Measurements from ENCODE around the gene LHX4.

The LHX4 gene

GRCh38 chr1:180235077-180235501 is 5.0 kb downstream of the LHX4 start:
- peak overlapping the region; percentile 10; the same call in 1 of the 2 replicates for H3K4me3 ChIP-seq (ENCODE audit: low read length)
- no peak overlapping the region for H3K27ac ChIP-seq (ENCODE audit: low read length)
- peaks cover 8% of the 10 kb centered on the region for H3K4me1 ChIP-seq (ENCODE audit: control insufficient read depth, insufficient read depth, low read length)
- H3K9me3 ChIP-seq (ENCODE audit: control insufficient read depth, insufficient read depth, low read length): no peaks in the 10 kb centered on the region
- no peaks in the 10 kb centered on the region for H3K36me3 ChIP-seq (ENCODE audit: control insufficient read depth, insufficient read depth, low read length)
- WGBS (ENCODE audit: insufficient coverage, insufficient read length): no CpG with 5 or more reads among the region's 30 CpGs
- DNase-seq (ENCODE audit: low read depth, low spot score): no peak
- H3K27me3 ChIP-seq (ENCODE audit: control insufficient read depth, insufficient read depth, low read length): peaks cover 60% of the 10 kb centered on the region

DNA sequence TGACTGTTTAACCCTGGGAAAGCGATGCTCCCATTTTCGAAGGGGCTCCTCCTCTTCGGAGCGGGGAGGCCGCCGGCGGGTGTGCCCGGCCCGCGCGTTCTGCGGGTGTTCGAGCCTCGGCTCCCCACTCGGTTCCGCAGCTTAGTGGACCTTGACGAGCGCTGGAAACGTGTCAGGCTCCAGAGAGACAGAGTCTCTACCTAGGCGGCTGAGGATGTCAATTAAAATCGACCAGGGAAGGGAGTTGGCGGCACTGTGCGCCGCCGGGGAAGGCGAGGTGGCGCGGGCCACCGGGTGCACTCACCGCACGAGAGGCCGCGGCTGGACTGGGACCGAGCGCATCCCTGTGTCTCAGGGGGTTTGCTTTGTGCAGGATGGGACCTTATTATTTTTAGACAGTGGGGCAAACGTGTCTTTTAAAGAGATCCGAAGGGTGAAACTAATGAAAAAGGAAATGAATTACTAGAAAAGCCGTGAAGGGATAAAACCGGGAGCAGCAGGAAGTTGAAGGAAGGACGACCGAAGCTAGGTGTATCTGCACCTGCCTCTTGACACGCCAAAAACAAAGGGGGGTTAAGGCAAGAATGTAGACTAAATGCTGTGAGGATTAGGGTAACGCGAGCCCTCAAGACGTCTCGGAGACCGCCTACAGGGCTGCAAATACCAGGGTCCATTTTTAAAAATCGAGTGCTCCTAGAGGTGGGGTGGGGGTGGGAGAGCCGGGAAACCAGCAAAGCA is 5.6 kb downstream of the LHX4 start:
- no peaks in the 10 kb centered on the region for H3K36me3 ChIP-seq (ENCODE audit: control insufficient read depth, insufficient read depth, low read length)
- H3K4me1 ChIP-seq (ENCODE audit: control insufficient read depth, insufficient read depth, low read length): peaks cover 8% of the 10 kb centered on the region
- no CpG with 5 or more reads among the region's 49 CpGs for WGBS (ENCODE audit: insufficient coverage, insufficient read length)
- no peak for DNase-seq (ENCODE audit: low read depth, low spot score)
- H3K4me3 ChIP-seq (ENCODE audit: low read length): peak overlapping the region; percentile 10; the same call in 1 of the 2 replicates
- H3K9me3 ChIP-seq (ENCODE audit: control insufficient read depth, insufficient read depth, low read length): no peaks in the 10 kb centered on the region
- H3K27ac ChIP-seq (ENCODE audit: low read length): no peak overlapping the region
- H3K27me3 ChIP-seq (ENCODE audit: control insufficient read depth, insufficient read depth, low read length): peaks cover 60% of the 10 kb centered on the region

DNA sequence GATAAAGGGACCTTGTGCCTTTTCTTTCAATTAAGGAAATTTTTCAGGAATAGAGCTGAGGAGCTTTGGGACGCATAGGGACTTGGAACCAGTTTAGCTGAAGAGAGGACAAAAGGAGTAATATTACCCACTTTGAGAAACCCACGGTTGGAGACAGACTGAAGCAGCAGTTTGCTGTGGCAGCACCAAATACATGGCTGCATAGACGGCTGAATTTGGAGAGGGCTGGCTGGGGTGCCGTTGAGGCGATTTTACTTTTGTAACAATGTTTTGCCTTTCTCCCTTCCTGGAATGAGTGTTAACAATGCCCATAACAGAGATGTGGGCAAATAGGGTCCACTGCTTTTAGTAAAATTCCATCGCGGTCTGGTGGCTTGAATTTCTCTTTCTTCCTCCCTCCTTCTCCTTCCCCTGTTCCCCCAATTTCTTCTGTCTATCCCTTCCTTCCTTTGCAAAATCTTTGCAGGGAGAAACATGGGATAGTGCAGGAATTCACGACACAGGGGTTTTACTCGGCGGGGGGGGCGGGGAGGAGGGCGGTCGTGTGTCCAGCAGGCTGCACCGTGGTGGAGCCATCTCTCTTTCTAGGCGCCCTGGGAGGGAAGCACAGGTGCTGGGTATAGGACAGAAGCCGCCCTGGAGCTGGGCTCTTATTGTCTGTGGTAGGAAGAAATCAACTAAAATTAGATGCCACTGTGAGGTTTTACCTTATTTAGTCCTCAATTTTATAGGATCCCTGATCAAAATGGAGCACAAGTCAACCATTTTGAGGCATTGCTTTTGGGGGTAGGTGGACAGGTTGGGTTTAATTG is 6.8 kb downstream of the LHX4 start:
- no CpG with 5 or more reads among the region's 16 CpGs for WGBS (ENCODE audit: insufficient coverage, insufficient read length)
- H3K27me3 ChIP-seq (ENCODE audit: control insufficient read depth, insufficient read depth, low read length): peaks cover 56% of the 10 kb centered on the region
- peaks cover 9% of the 10 kb centered on the region for H3K4me1 ChIP-seq (ENCODE audit: control insufficient read depth, insufficient read depth, low read length)
- no peaks in the 10 kb centered on the region for H3K36me3 ChIP-seq (ENCODE audit: control insufficient read depth, insufficient read depth, low read length)
- no peak overlapping the region for H3K4me3 ChIP-seq (ENCODE audit: low read length)
- no peak overlapping the region for H3K27ac ChIP-seq (ENCODE audit: low read length)
- DNase-seq (ENCODE audit: low read depth, low spot score): no peak
- no peaks in the 10 kb centered on the region for H3K9me3 ChIP-seq (ENCODE audit: control insufficient read depth, insufficient read depth, low read length)

GRCh38 chr1:180237869-180238476 is 7.9 kb downstream of the LHX4 start:
- no peaks in the 10 kb centered on the region for H3K36me3 ChIP-seq (ENCODE audit: control insufficient read depth, insufficient read depth, low read length)
- H3K4me3 ChIP-seq (ENCODE audit: low read length): no peak overlapping the region
- no peak for DNase-seq (ENCODE audit: low read depth, low spot score)
- H3K27me3 ChIP-seq (ENCODE audit: control insufficient read depth, insufficient read depth, low read length): peaks cover 45% of the 10 kb centered on the region
- peaks cover 10% of the 10 kb centered on the region for H3K4me1 ChIP-seq (ENCODE audit: control insufficient read depth, insufficient read depth, low read length)
- no peak overlapping the region for H3K27ac ChIP-seq (ENCODE audit: low read length)
- no CpG with 5 or more reads among the region's 7 CpGs for WGBS (ENCODE audit: insufficient coverage, insufficient read length)
- H3K9me3 ChIP-seq (ENCODE audit: control insufficient read depth, insufficient read depth, low read length): no peaks in the 10 kb centered on the region

- no peak overlapping the region for H3K4me3 ChIP-seq (ENCODE audit: low read length)
- no peak for DNase-seq (ENCODE audit: low read depth, low spot score)
- peaks cover 6% of the 10 kb centered on the region; the same call in 1 of the 2 replicates for H3K4me1 ChIP-seq (ENCODE audit: control insufficient read depth, insufficient read depth, low read length)
- no CpG with 5 or more reads among the region's 7 CpGs for WGBS (ENCODE audit: insufficient coverage, insufficient read length)
- no peaks in the 10 kb centered on the region for H3K9me3 ChIP-seq (ENCODE audit: control insufficient read depth, insufficient read depth, low read length)
- H3K27ac ChIP-seq (ENCODE audit: low read length): no peak overlapping the region
- no peaks in the 10 kb centered on the region for H3K36me3 ChIP-seq (ENCODE audit: control insufficient read depth, insufficient read depth, low read length)
- peaks cover 38% of the 10 kb centered on the region for H3K27me3 ChIP-seq (ENCODE audit: control insufficient read depth, insufficient read depth, low read length)
These were observed 8.6 kb downstream of the LHX4 start for GRCh38 chr1:180238675-180239074.

DNA sequence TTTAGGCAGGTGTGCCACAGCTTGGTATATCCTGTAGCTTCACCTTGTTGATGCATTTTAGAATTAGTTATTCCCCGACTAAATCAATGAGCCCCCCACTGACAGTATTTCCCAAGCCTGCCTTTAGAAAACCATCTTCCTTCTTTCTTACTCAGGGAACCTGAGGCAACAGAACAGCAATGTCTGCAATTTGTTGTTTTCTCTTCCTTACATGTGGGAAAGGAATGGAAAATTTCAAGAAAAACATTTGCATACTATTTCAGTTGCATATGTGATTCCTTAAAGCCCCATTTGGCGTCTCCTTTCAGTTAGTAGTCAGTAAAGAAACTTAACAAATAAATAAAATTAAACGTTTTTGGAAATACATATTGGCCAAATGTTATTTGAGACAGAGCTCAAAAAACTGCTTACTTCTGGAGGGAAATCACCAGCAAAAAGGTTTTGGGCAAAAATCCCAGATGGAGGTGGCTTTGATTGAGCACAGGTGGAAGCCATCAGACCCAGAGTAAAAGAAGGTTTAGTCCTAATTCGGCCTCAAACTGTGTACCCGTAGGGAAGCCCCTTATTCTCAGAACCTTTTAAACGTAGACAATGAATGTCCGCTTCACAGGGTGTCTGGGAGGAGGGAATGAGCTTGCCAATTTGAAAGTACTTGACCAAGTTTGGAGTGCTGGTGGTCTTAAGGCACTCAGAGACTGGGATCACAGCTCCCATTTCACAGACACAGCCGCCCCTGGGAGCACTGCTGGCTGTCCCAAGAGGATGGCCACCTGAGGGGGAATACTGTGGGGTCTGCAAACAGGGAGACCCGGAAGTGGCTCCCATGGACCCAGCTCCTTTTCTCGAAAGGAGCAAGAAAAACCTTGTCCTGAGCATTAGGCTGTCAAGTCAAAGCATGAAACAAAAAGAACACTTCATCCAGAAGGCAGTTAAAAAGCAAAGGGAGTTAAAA is 9.4 kb downstream of the LHX4 start:
- H3K27me3 ChIP-seq (ENCODE audit: control insufficient read depth, insufficient read depth, low read length): peaks cover 31% of the 10 kb centered on the region
- H3K36me3 ChIP-seq (ENCODE audit: control insufficient read depth, insufficient read depth, low read length): no peaks in the 10 kb centered on the region
- peaks cover 6% of the 10 kb centered on the region; the same call in 1 of the 2 replicates for H3K4me1 ChIP-seq (ENCODE audit: control insufficient read depth, insufficient read depth, low read length)
- H3K9me3 ChIP-seq (ENCODE audit: control insufficient read depth, insufficient read depth, low read length): no peaks in the 10 kb centered on the region
- no CpG with 5 or more reads among the region's 10 CpGs for WGBS (ENCODE audit: insufficient coverage, insufficient read length)
- H3K4me3 ChIP-seq (ENCODE audit: low read length): no peak overlapping the region
- H3K27ac ChIP-seq (ENCODE audit: low read length): no peak overlapping the region
- no peak for DNase-seq (ENCODE audit: low read depth, low spot score)

- Histone ChIP-seq H3K4me3 (ENCODE audit: low read length) (no peak overlapping the region), H3K27me3 (ENCODE audit: control insufficient read depth, insufficient read depth, low read length) (peaks cover 6% of the 10 kb centered on the region; the same call in 1 of the 2 replicates), H3K4me1 (ENCODE audit: control insufficient read depth, insufficient read depth, low read length) (peaks cover 4% of the 10 kb centered on the region; the same call in 1 of the 2 replicates), H3K9me3 (ENCODE audit: control insufficient read depth, insufficient read depth, low read length) (no peaks in the 10 kb centered on the region), H3K27ac (ENCODE audit: low read length) (no peak overlapping the region), H3K36me3 (ENCODE audit: control insufficient read depth, insufficient read depth, low read length) (no peaks in the 10 kb centered on the region)
- no peak for DNase-seq (ENCODE audit: low read depth, low spot score)
- 100% methylated on average over 3 of the region's 8 CpGs for WGBS (ENCODE audit: insufficient coverage, insufficient read length)
These were observed 11.9 kb downstream of the LHX4 start for GRCh38 chr1:180241716-180242544.

DNA sequence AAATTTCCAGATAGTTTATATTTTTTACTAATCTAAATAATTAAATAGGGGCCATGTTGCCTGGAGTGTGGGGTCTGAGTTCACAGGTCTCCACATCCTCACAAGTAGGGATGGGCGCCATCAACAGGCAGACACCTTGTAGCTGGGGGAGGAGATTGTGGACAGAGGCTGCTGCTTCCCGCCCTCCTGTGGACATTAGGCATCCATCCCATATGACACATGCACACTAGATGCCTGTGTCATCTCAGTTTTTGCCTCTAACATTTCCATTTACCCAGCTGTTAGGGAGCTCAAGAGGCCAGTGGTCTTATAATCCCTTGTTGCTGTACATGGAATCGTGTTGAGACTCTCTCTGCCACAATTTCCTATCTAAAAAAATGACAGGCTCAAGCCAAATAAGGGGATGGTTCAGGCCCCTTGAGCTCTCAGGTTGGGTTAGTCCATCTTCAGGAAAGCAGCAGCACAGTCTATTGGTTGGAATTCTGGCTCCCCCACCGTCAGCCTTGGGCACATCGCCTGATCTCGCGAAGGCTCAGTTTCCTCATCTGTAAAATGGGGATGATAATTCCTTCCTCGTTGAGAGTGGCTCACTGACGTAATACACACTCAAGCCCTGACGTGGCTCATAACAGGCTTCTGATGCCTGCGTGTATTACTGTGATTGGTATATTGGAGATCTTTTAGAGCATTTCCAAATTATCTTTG is 13.6 kb downstream of the LHX4 start:
- H3K27me3 ChIP-seq (ENCODE audit: control insufficient read depth, insufficient read depth, low read length): no peaks in the 10 kb centered on the region
- H3K9me3 ChIP-seq (ENCODE audit: control insufficient read depth, insufficient read depth, low read length): no peaks in the 10 kb centered on the region
- no peak for DNase-seq (ENCODE audit: low read depth, low spot score)
- H3K36me3 ChIP-seq (ENCODE audit: control insufficient read depth, insufficient read depth, low read length): no peaks in the 10 kb centered on the region
- peaks cover 4% of the 10 kb centered on the region; the same call in 1 of the 2 replicates for H3K4me1 ChIP-seq (ENCODE audit: control insufficient read depth, insufficient read depth, low read length)
- H3K4me3 ChIP-seq (ENCODE audit: low read length): no peak overlapping the region
- no peak overlapping the region for H3K27ac ChIP-seq (ENCODE audit: low read length)
- no CpG with 5 or more reads among the region's 11 CpGs for WGBS (ENCODE audit: insufficient coverage, insufficient read length)

- Histone ChIP-seq H3K9me3 (ENCODE audit: control insufficient read depth, insufficient read depth, low read length) (no peaks in the 10 kb centered on the region), H3K36me3 (ENCODE audit: control insufficient read depth, insufficient read depth, low read length) (no peaks in the 10 kb centered on the region), H3K4me1 (ENCODE audit: control insufficient read depth, insufficient read depth, low read length) (peaks cover 6% of the 10 kb centered on the region; the same call in 1 of the 2 replicates), H3K27me3 (ENCODE audit: control insufficient read depth, insufficient read depth, low read length) (no peaks in the 10 kb centered on the region), H3K4me3 (ENCODE audit: low read length) (no peak overlapping the region), H3K27ac (ENCODE audit: low read length) (no peak overlapping the region)
- no peak for DNase-seq (ENCODE audit: low read depth, low spot score)
- WGBS (ENCODE audit: insufficient coverage, insufficient read length): no CpG with 5 or more reads among the region's 6 CpGs
These were observed 14.8 kb downstream of the LHX4 start for GRCh38 chr1:180244840-180245239.

Data from iPS DF 6.9 (cell line).